Measurements from ENCODE around the gene DLG1. TPM values are rescaled to one million over a fixed set of nuclear protein-coding genes. Genes with fewer than 3 reads are reported as not detected.

Gene DLG1
- total RNA-seq, 4 donors from 2014 or later, result 134 to 211 (median 152) TPM

DNA sequence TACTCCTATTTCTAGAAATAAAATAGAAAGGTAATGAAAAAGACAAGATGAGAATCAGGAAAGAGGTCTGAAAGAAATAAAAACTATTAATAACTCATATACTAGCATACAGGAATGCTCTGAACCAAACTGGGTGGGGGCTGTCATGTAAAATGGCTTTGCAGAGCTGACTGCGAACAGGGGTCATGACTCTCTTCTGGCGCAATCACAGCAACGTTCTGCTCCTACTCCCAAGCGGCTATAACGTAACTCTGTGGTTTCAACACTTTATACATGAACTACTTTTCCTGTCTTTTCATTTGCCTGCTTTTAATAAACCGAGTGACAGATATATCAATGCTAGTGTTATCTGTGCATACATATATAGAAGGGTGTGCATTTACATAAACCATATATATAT is 116.7 kb downstream of the DLG1 start:
- Histone ChIP-seq H3K27me3 (no peaks in the 10 kb centered on the region), H3K4me1 (no peaks in the 10 kb centered on the region), H3K27ac (no peak overlapping the region), H3K4me3 (no peak overlapping the region), H3K36me3 (no peaks in the 10 kb centered on the region), H3K9me3 (no peaks in the 10 kb centered on the region)
- 71 to 78% methylated on average over 2 to 6 of the region's 6 CpGs for WGBS, 2 donors (ENCODE audit: low coverage in 1 of 2)
- in situ Hi-C loops (cut with MboI; ENCODE audit: low pct_ligation_motif_present in 1 of 4, low pct_unique_long_range_greater_than_20kb in 1 of 4, low sequenced_read_pairs in 3 of 4), result loop anchor here in 2 of 4 donors (25.0 kb wide), 1 partner anchor 194 kb away; no protein-coding TSS in a partner anchor
- no peak for DNase-seq
- intact Hi-C loops (cut with DNase I; ENCODE audit: low total_unique reads), result loop anchor here (10.0 kb wide), 1 partner anchor 187 kb away; no protein-coding TSS in a partner anchor
- TF ChIP-seq POLR2A (IDR thresholded peaks at IDR 0.05), result no peak
- TF ChIP-seq POLR2AphosphoS5 (IDR thresholded peaks at IDR 0.05), result no peak
- TF ChIP-seq CTCF (IDR thresholded peaks at IDR 0.05), result no peak
- no peak for TF ChIP-seq EP300 (IDR thresholded peaks at IDR 0.05; ENCODE audit: low read depth)

GRCh38 chr3:197178998-197179397 is 119.4 kb downstream of the DLG1 start:
- 93 to 100% methylated on average over 4 to 5 of the region's 5 CpGs for WGBS, 2 donors (ENCODE audit: low coverage in 1 of 2)
- no peaks in the 10 kb centered on the region for H3K27me3 ChIP-seq
- no peaks in the 10 kb centered on the region for H3K36me3 ChIP-seq
- TF ChIP-seq POLR2AphosphoS5 (IDR thresholded peaks at IDR 0.05) (no peak), EP300 (IDR thresholded peaks at IDR 0.05; ENCODE audit: low read depth) (no peak), CTCF (IDR thresholded peaks at IDR 0.05) (no peak), POLR2A (IDR thresholded peaks at IDR 0.05) (no peak)
- H3K4me1 ChIP-seq, result peaks cover 0 to 3% (median 0%) of the 10 kb centered on the region in 4 donors
- H3K27ac ChIP-seq, result no peak overlapping the region
- DNase-seq, result no peak
- H3K9me3 ChIP-seq, result no peaks in the 10 kb centered on the region
- H3K4me3 ChIP-seq, result no peak overlapping the region
- in situ Hi-C loops (cut with MboI; ENCODE audit: low pct_ligation_motif_present in 1 of 4, low pct_unique_long_range_greater_than_20kb in 1 of 4, low sequenced_read_pairs in 3 of 4) (loop anchor here in 2 of 4 donors (25.0 kb wide), 1 partner anchor 192 kb away; no protein-coding TSS in a partner anchor), intact Hi-C loops (cut with DNase I; ENCODE audit: low total_unique reads) (no loop called here)

DNA sequence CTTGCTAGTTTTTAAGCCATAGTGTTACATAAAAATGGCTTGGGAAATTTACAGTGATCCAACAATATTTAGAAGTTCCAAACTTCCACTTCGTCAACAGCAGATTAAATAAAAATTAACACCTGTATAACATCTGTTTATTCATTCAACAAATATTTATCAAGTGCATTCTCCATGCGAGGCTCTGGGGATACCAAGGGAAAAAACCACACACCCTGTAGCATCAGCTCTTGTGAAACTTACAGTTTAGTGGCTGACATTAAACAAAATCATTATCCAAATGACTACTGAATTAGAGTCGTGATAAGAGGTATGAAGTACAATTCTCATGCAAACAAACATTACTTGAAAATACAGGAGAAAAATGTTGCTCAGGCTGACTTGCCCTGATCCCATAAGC is 122.9 kb downstream of the DLG1 start:
- Histone ChIP-seq H3K27me3 (no peaks in the 10 kb centered on the region), H3K36me3 (no peaks in the 10 kb centered on the region), H3K4me1 (peaks cover 0 to 3% (median 0%) of the 10 kb centered on the region in 4 donors), H3K9me3 (no peaks in the 10 kb centered on the region), H3K4me3 (no peak overlapping the region), H3K27ac (no peak overlapping the region)
- WGBS, 2 donors (ENCODE audit: low coverage in 1 of 2), result 50 to 56% methylated on average over 3 of the region's 3 CpGs
- intact Hi-C loops (cut with DNase I; ENCODE audit: low total_unique reads), result no loop called here
- in situ Hi-C loops (cut with MboI; ENCODE audit: low pct_ligation_motif_present in 1 of 4, low pct_unique_long_range_greater_than_20kb in 1 of 4, low sequenced_read_pairs in 3 of 4), result loop anchor here in 2 of 4 donors (25.0 kb wide), 1 partner anchor 188 kb away; no protein-coding TSS in a partner anchor
- no peak for DNase-seq
- TF ChIP-seq POLR2A (IDR thresholded peaks at IDR 0.05), result no peak
- no peak for TF ChIP-seq EP300 (IDR thresholded peaks at IDR 0.05; ENCODE audit: low read depth)
- TF ChIP-seq POLR2AphosphoS5 (IDR thresholded peaks at IDR 0.05), result no peak
- TF ChIP-seq CTCF (IDR thresholded peaks at IDR 0.05), result no peak

DNA sequence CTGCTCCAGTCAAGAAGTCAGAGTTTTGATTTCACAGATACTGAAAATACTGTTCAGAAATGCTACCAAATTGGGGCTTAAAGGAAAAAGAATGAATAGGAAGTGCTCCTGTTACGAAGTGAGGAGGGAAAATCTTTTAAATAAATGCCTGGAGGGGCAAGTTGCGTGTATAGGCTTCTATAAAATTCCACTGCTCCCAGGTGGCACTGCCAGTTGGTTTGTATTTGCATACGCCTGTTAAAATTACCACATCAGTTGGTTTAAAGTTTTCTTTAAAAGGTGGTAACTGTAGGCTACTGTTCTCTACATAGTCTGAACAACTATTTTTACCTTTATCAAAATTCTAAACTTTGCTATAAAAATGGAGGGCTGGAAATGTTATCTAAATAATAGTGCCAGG is 123.5 kb downstream of the DLG1 start:
- H3K9me3 ChIP-seq, result no peaks in the 10 kb centered on the region
- in situ Hi-C loops (cut with MboI; ENCODE audit: low pct_ligation_motif_present in 1 of 4, low pct_unique_long_range_greater_than_20kb in 1 of 4, low sequenced_read_pairs in 3 of 4), result loop anchor here in 3 of 4 donors (25.0 kb wide), 2 partner anchors 113 to 188 kb away; no protein-coding TSS in a partner anchor
- H3K27me3 ChIP-seq, result no peaks in the 10 kb centered on the region
- DNase-seq, result no peak
- no peak overlapping the region for H3K27ac ChIP-seq
- whole genome bisulfite sequencing, 2 donors (ENCODE audit: low coverage in 1 of 2), result 62 to 75% methylated on average over 3 of the region's 3 CpGs
- H3K36me3 ChIP-seq, result no peaks in the 10 kb centered on the region
- intact Hi-C loops (cut with DNase I; ENCODE audit: low total_unique reads), result no loop called here
- no peak overlapping the region for H3K4me3 ChIP-seq
- TF ChIP-seq POLR2A (IDR thresholded peaks at IDR 0.05) (no peak), EP300 (IDR thresholded peaks at IDR 0.05; ENCODE audit: low read depth) (no peak), CTCF (IDR thresholded peaks at IDR 0.05) (no peak), POLR2AphosphoS5 (IDR thresholded peaks at IDR 0.05) (no peak)
- peaks cover 0 to 3% (median 0%) of the 10 kb centered on the region in 4 donors for H3K4me1 ChIP-seq

Measured in transverse colon (tissue), 4 donors.